Loucy (cell line): ENCODE results near the gene BCL2L15.
A peak's percentile ranks its signal among the peaks of the same experiment; 100 is the strongest.

ENCODE experiments used
- H2AFZ ChIP-seq: fragments of 200-600 bp; sonication (generic); 2 replicates; pipeline ENCODE4 v1.6.0; 2016; ENCODE audit warnings: antibody characterized with exemption, mild to moderate bottlenecking, low read length, moderate library complexity
- H3F3A ChIP-seq: fragments of 200-600 bp; 2 replicates; pipeline ENCODE4 v1.6.0; 2016; ENCODE audit warnings: antibody characterized with exemption, low read depth, mild to moderate bottlenecking
- H3K27me3 ChIP-seq: fragments of 200-600 bp; sonication (generic); 2 replicates; pipeline ENCODE4 v1.6.1; 2014; ENCODE audit warnings: low read length, mild to moderate bottlenecking; ENCODE audit not compliant: insufficient read depth, poor library complexity, severe bottlenecking
- H3K36me3 ChIP-seq: fragments of 200-600 bp; sonication (generic); 2 replicates; pipeline ENCODE4 v1.6.1; 2016; ENCODE audit warnings: low read length; ENCODE audit not compliant: insufficient read depth
- H3K4me1 ChIP-seq: fragments of 200-600 bp; sonication (generic); 2 replicates; pipeline ENCODE4 v1.5.1; 2014; ENCODE audit warnings: low read length, mild to moderate bottlenecking; ENCODE audit not compliant: insufficient read depth, poor library complexity, severe bottlenecking
- H3K4me2 ChIP-seq: fragments of 200-600 bp; sonication (generic); 2 replicates; pipeline ENCODE4 v1.6.0; 2014; ENCODE audit warnings: antibody characterized with exemption, low read length, low read depth, mild to moderate bottlenecking; ENCODE audit not compliant: poor library complexity, severe bottlenecking
- H3K4me3 ChIP-seq: fragments of 200-600 bp; sonication (generic); 2 replicates; pipeline ENCODE4 v1.5.1; 2014; ENCODE audit warnings: low read length, mild to moderate bottlenecking, mixed read lengths; ENCODE audit not compliant: poor library complexity, severe bottlenecking
- H3K79me2 ChIP-seq: fragments of 200-600 bp; sonication (generic); 2 replicates; pipeline ENCODE4 v1.6.1; 2014; ENCODE audit warnings: low read length; ENCODE audit not compliant: insufficient read depth
- H3K9ac ChIP-seq: fragments of 200-600 bp; sonication (generic); 2 replicates; pipeline ENCODE4 v1.6.0; 2014; ENCODE audit warnings: mild to moderate bottlenecking, low read depth, low read length, moderate library complexity; ENCODE audit not compliant: poor library complexity, severe bottlenecking
- H3K9me2 ChIP-seq: fragments of 200-600 bp; sonication (generic); replicated peaks from 2 replicates; pipeline ENCODE4 v1.6.1; 2016; ENCODE audit warnings: low read depth, low read length, mixed read lengths
- H3K9me3 ChIP-seq: fragments of 200-600 bp; sonication (generic); 2 replicates; pipeline ENCODE4 v1.6.1; 2014; ENCODE audit warnings: mild to moderate bottlenecking, antibody characterized with exemption, low read length, low read depth; ENCODE audit not compliant: insufficient read depth
- H4K20me1 ChIP-seq: fragments of 200-600 bp; sonication (generic); 2 replicates; pipeline ENCODE4 v1.6.0; 2014; ENCODE audit warnings: antibody characterized with exemption, low read length, mild to moderate bottlenecking; ENCODE audit not compliant: insufficient read depth, poor library complexity, severe bottlenecking
- CTCF ChIP-seq: fragments of 200-600 bp; sonication (generic); conservative IDR thresholded peaks from 2 replicates; pipeline ENCODE4 v1.5.1; 2014; ENCODE audit warnings: mild to moderate bottlenecking, antibody characterized with exemption, low read length
- EZH2phosphoT487 ChIP-seq: fragments of 200-600 bp; IDR thresholded peaks from 2 replicates; pipeline ENCODE4 v1.6.1; 2018; ENCODE audit warnings: antibody characterized with exemption, mild to moderate bottlenecking, moderate library complexity, borderline replicate concordance

Gene BCL2L15

GRCh38 chr1:113879739-113880038 is 7.7 kb downstream of the BCL2L15 start:
- no peaks in the 10 kb centered on the region for H3K79me2 ChIP-seq
- no peak overlapping the region for H3K9ac ChIP-seq
- no peaks in the 10 kb centered on the region for H3K9me2 ChIP-seq
- peaks cover 39% of the 10 kb centered on the region for H3K4me1 ChIP-seq
- H3K4me2 ChIP-seq = no peak overlapping the region
- no peaks in the 10 kb centered on the region for H3K36me3 ChIP-seq
- H3K9me3 ChIP-seq = no peaks in the 10 kb centered on the region
- TF ChIP-seq CTCF = no peak
- TF ChIP-seq EZH2phosphoT487 = no peak
- H3K4me3 ChIP-seq = no peak overlapping the region
- H3K27me3 ChIP-seq = no peaks in the 10 kb centered on the region
- H3F3A ChIP-seq = no peaks in the 10 kb centered on the region
- no peaks in the 10 kb centered on the region for H4K20me1 ChIP-seq
- peak overlapping the region; percentile 24 for H2AFZ ChIP-seq

DNA sequence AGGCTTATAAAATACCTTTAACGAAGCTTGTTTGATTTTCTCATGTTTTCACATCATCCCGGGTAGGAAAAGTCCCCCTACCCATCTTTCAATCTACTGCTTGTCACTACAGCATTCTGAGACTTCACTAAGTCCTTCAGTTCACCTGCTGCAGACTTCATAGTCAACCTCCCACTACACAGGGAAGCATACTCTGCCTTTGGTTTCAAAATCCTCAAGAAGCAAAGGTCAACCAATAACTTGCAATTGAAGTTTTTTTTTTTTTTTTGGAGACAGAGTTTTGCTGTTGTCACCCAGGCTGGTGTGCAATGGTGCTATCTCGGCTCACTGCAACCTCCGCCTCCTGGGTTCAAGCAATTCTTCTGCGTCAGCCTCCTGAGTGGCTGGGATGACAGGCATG is 11.2 kb downstream of the BCL2L15 start:
- 0 out of 2 replicates have a peak, but pooled peaks cover 2% of the 10 kb centered on the region for H3F3A ChIP-seq
- no peak overlapping the region for H3K4me2 ChIP-seq
- no peaks in the 10 kb centered on the region for H3K36me3 ChIP-seq
- no peak overlapping the region for H3K9ac ChIP-seq
- TF ChIP-seq EZH2phosphoT487 (no peak), CTCF (no peak)
- H3K9me2 ChIP-seq = no peaks in the 10 kb centered on the region
- no peaks in the 10 kb centered on the region for H4K20me1 ChIP-seq
- no peaks in the 10 kb centered on the region for H3K9me3 ChIP-seq
- no peak overlapping the region for H2AFZ ChIP-seq
- peaks cover 66% of the 10 kb centered on the region for H3K4me1 ChIP-seq
- peaks cover 3% of the 10 kb centered on the region for H3K79me2 ChIP-seq
- H3K27me3 ChIP-seq = no peaks in the 10 kb centered on the region
- no peak overlapping the region for H3K4me3 ChIP-seq

DNA sequence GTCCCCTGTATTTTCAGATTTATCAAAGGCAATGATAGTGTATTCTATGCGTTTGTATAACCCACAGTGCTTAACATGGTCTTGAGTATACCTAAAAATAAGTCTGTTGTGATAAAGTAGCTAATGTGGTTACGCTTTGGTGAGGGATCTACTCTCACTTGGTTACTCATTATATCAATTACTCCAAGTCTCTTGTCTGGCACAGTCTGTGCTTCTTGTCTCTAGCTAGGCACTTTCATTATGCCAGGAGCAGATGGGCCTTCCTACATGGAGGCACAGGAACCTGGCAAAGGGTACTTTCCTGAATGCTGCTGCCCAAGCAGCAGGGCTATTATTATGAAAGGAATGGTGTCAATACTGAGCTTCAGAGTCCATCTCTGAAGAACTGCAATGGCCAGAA is 11.7 kb downstream of the BCL2L15 start:
- H3K9ac ChIP-seq = no peak overlapping the region
- no peak overlapping the region for H3K4me2 ChIP-seq
- H3K27me3 ChIP-seq = no peaks in the 10 kb centered on the region
- no peak overlapping the region for H3K4me3 ChIP-seq
- H3F3A ChIP-seq = 0 out of 2 replicates have a peak, but pooled peaks cover 2% of the 10 kb centered on the region
- H3K9me2 ChIP-seq = no peaks in the 10 kb centered on the region
- H3K4me1 ChIP-seq = peaks cover 64% of the 10 kb centered on the region
- peaks cover 7% of the 10 kb centered on the region for H3K79me2 ChIP-seq
- TF ChIP-seq EZH2phosphoT487 = no peak
- no peak for TF ChIP-seq CTCF
- no peaks in the 10 kb centered on the region for H4K20me1 ChIP-seq
- no peaks in the 10 kb centered on the region for H3K9me3 ChIP-seq
- no peaks in the 10 kb centered on the region for H3K36me3 ChIP-seq
- H2AFZ ChIP-seq = no peak overlapping the region
